Keratinocyte (primary cell): Measurements from ENCODE around the gene CDK15. TPM values are rescaled to one million over a fixed set of nuclear protein-coding genes. Genes with fewer than 3 reads are reported as not detected.
A peak's percentile ranks its signal among the peaks of the same experiment; 100 is the strongest.

ENCODE experiments used
- DNase-seq: peaks from one replicate; pipeline ENCODE4 v3.0.0-alpha.2; 2011; ENCODE audit warnings: low read depth, missing footprints, low spot score
- FAIRE-seq: peaks from 2 replicates; lab custom pipeline; 2011; peaks lifted over from hg19 to GRCh38; lab: Jason Lieb, UNC
- H2AFZ ChIP-seq: 2 replicates; pipeline ENCODE4 v1.6.0; 2012; ENCODE audit warnings: low read length, control low read depth, inconsistent platforms; ENCODE audit not compliant: control insufficient read depth
- H3K27ac ChIP-seq: 2 replicates; pipeline ENCODE4 v1.5.1; 2011; ENCODE audit warnings: low read length; ENCODE audit not compliant: control insufficient read depth, insufficient read depth
- H3K27me3 ChIP-seq: 3 replicates; pipeline ENCODE4 v1.6.0; 2011; ENCODE audit warnings: low read length; ENCODE audit not compliant: control insufficient read depth, insufficient read depth; ENCODE audit errors: extremely low read depth
- H3K36me3 ChIP-seq, 2 experiments: 2 replicates in 1 of 2; 3 replicates in 1 of 2; pipeline ENCODE4 v1.5.1; 2011; ENCODE audit warnings: low read length in 2 of 2, mild to moderate bottlenecking in 1 of 2; ENCODE audit not compliant: control insufficient read depth in 2 of 2, insufficient read depth in 2 of 2; ENCODE audit errors: extremely low read depth in 1 of 2
- H3K4me1 ChIP-seq: 3 replicates; pipeline ENCODE4 v1.5.1; 2011; ENCODE audit warnings: low read length; ENCODE audit not compliant: control insufficient read depth, insufficient read depth; ENCODE audit errors: extremely low read depth
- H3K4me2 ChIP-seq: 3 replicates; pipeline ENCODE4 v1.6.0; 2011; ENCODE audit warnings: low read depth, low read length; ENCODE audit not compliant: control insufficient read depth, insufficient read depth; ENCODE audit errors: extremely low read depth
- H3K4me3 ChIP-seq, 3 experiments: fragments of 200-600 bp in 1 of 3; sonication (generic) in 1 of 3; 2 replicates in 2 of 3; 3 replicates in 1 of 3; pipeline ENCODE4 v1.5.1; 2011 to 2016; ENCODE audit warnings: low read length in 3 of 3, mild to moderate bottlenecking in 3 of 3, control low read depth in 2 of 3, inconsistent platforms in 1 of 3, low read depth in 1 of 3, mixed read lengths in 1 of 3, mixed run types in 1 of 3, moderate library complexity in 1 of 3; ENCODE audit not compliant: control insufficient read depth in 2 of 3, insufficient read depth in 2 of 3; ENCODE audit errors: extremely low read depth in 1 of 3
- H3K79me2 ChIP-seq: 2 replicates; pipeline ENCODE4 v1.6.0; 2012; ENCODE audit warnings: low read length; ENCODE audit not compliant: control insufficient read depth, insufficient read depth
- H3K9ac ChIP-seq: 3 replicates; pipeline ENCODE4 v1.6.0; 2011; ENCODE audit warnings: low read length; ENCODE audit not compliant: control insufficient read depth, insufficient read depth; ENCODE audit errors: extremely low read depth
- H3K9me1 ChIP-seq: 3 replicates; pipeline ENCODE4 v1.6.0; 2011; ENCODE audit warnings: low read length; ENCODE audit not compliant: control insufficient read depth, insufficient read depth; ENCODE audit errors: extremely low read depth
- H3K9me3 ChIP-seq: 2 replicates; pipeline ENCODE4 v1.5.1; 2012; ENCODE audit warnings: low read depth, low read length; ENCODE audit not compliant: control insufficient read depth
- H4K20me1 ChIP-seq: 3 replicates; pipeline ENCODE4 v1.6.0; 2011; ENCODE audit warnings: low read length; ENCODE audit not compliant: control insufficient read depth, insufficient read depth; ENCODE audit errors: extremely low read depth
- CTCF ChIP-seq, 3 experiments: IDR thresholded peaks in 1 of 3; conservative IDR thresholded peaks in 1 of 3; optimal IDR thresholded peaks in 1 of 3; 2 replicates in 2 of 3; 3 replicates in 1 of 3; pipeline versions ENCODE3 to v1.5.1; 2011; ENCODE audit warnings: low read length in 3 of 3, mild to moderate bottlenecking in 3 of 3, moderate library complexity in 2 of 3, control low read depth in 1 of 3, inconsistent platforms in 1 of 3; ENCODE audit not compliant: insufficient read depth in 2 of 3; ENCODE audit errors: extremely low read depth in 1 of 3
- EZH2 ChIP-seq: IDR thresholded peaks from one replicate; pipeline ENCODE4 v1.6.1; 2012; ENCODE audit warnings: inconsistent platforms, mild to moderate bottlenecking, low read length, moderate library complexity
- dilution Hi-C: fragments of 300-500 bp; cut with MboI; formaldehyde crosslinking; loops from one replicate; pipeline ENCODE4 v1.7.0; 2020; ENCODE audit warnings: low sequenced_read_pairs; ENCODE audit not compliant: extremely low pct_ligation_motif_present
- polyA plus RNA-seq, 5 experiments: library from polyadenylated mRNA; depleted of rRNA in 3 of 5; stranded (reverse) in 3 of 5; stranded (forward) in 1 of 5; unstranded in 1 of 5; fragments of >200 nt; gene quantifications; 1 replicate in 1 of 5; 2 replicates in 3 of 5; 3 replicates in 1 of 5; pipeline versions ENCODE4 v1.2.1 to v1.2.3, GENCODE V29; 2011 to 2012; ENCODE audit warnings: missing spikeins in 2 of 5, low read depth in 1 of 5, low replicate concordance in 1 of 5

Gene CDK15
- polyA plus RNA-seq, 1 donor (not counting 4 experiments of a cell fraction or from before 2014, with no cell fraction given) = 0.96 TPM

GRCh38 chr2:201780674-201781493, 25.5 kb upstream of the CDK15 start, which contains the start of gene ALS2:
TSS of gene ALS2 (minus strand) at chr2:201780933. CDS start at chr2:201768885, 12,048 bp downstream.
- H2AFZ ChIP-seq = peak within 1 kb of the TSS; percentile 98
- dilution Hi-C loops = no loop called here
- peak; percentile 92 for FAIRE-seq
- peaks cover 24% of the 10 kb centered on the region for H3K4me1 ChIP-seq
- peak within 1 kb of the TSS; percentile 94 for H3K4me2 ChIP-seq
- H3K27me3 ChIP-seq = no peaks in the 10 kb centered on the region
- TF ChIP-seq EZH2 (no peak), CTCF (optimal IDR thresholded peaks at IDR 0.05 in 1 of 3, IDR thresholded peaks at IDR 0.05 in 1 of 3, conservative IDR thresholded peaks at IDR 0.05 in 1 of 3; ENCODE audit: extremely low read depth in 1 of 3, insufficient read depth in 2 of 3, low read length in 3 of 3) (no peak)
- H3K9me1 ChIP-seq = no peaks in the 10 kb centered on the region
- peak within 1 kb of the TSS; percentile 90 for H3K9ac ChIP-seq
- H3K27ac ChIP-seq = peak within 1 kb of the TSS; percentile 77
- DNase-seq = peak; percentile 96
- H3K79me2 ChIP-seq = peaks cover 44% of the 10 kb centered on the region
- H3K36me3 ChIP-seq = no peaks in the 10 kb centered on the region
- peak within 1 kb of the TSS; percentile 66 to 92 (median 83) for H3K4me3 ChIP-seq
- no peaks in the 10 kb centered on the region for H3K9me3 ChIP-seq
- H4K20me1 ChIP-seq = no peaks in the 10 kb centered on the region

GRCh38 chr2:201781557-201782051, 24.7 kb upstream of the CDK15 start:
- TF ChIP-seq CTCF (optimal IDR thresholded peaks at IDR 0.05 in 1 of 3, IDR thresholded peaks at IDR 0.05 in 1 of 3, conservative IDR thresholded peaks at IDR 0.05 in 1 of 3; ENCODE audit: extremely low read depth in 1 of 3, insufficient read depth in 2 of 3, low read length in 3 of 3) (no peak), EZH2 (no peak)
- FAIRE-seq (peak; percentile 71), DNase-seq (no peak)
- Histone ChIP-seq H3K36me3 (no peaks in the 10 kb centered on the region), H3K4me1 (peaks cover 24% of the 10 kb centered on the region), H3K9ac (peak overlapping the region; percentile 90), H4K20me1 (no peaks in the 10 kb centered on the region), H3K4me2 (peak overlapping the region; percentile 94), H2AFZ (peak overlapping the region; percentile 98), H3K79me2 (peaks cover 36% of the 10 kb centered on the region), H3K9me3 (no peaks in the 10 kb centered on the region), H3K27me3 (no peaks in the 10 kb centered on the region), H3K4me3 (peak overlapping the region; percentile 66 to 92 (median 83)), H3K27ac (peak overlapping the region; percentile 77), H3K9me1 (no peaks in the 10 kb centered on the region)
- dilution Hi-C loops = no loop called here
